CD14-positive monocyte (primary cell): ENCODE data around the gene DENND1A. TPM values are rescaled to one million over a fixed set of nuclear protein-coding genes. Genes with fewer than 3 reads are reported as not detected.

Source experiments
- DNase-seq, 3 donors: peaks; one replicate each; pipeline ENCODE4 v3.0.0-alpha.2; 2011 to 2022
- H2AFZ ChIP-seq: 2 replicates; pipeline ENCODE4 v1.6.0; 2012; ENCODE audit warnings: mild to moderate bottlenecking, low read depth, low read length, inconsistent platforms; ENCODE audit not compliant: insufficient read depth, poor library complexity, severe bottlenecking
- H3K27ac ChIP-seq, 2 donors: 1 replicate in 1 of 2; 2 replicates in 1 of 2; pipeline ENCODE4 v1.5.1; 2012 to 2013; ENCODE audit warnings: low read length in 2 of 2, control low read depth in 1 of 2, inconsistent platforms in 1 of 2, low read depth in 1 of 2, mild to moderate bottlenecking in 1 of 2
- H3K27me3 ChIP-seq, 2 donors: one replicate each; pipeline versions ENCODE4 v1.6.0 to v1.6.1; 2011 to 2013; ENCODE audit warnings: low read length in 2 of 2; ENCODE audit not compliant: control insufficient read depth in 2 of 2, insufficient read depth in 2 of 2
- H3K36me3 ChIP-seq, 2 donors: replicated peaks in 1 of 2; 1 replicate in 1 of 2; 2 replicates in 1 of 2; pipeline versions ENCODE4 v1.5.1 to v1.6.1; 2012 to 2013; ENCODE audit warnings: low read length in 2 of 2, control low read depth in 1 of 2, inconsistent platforms in 1 of 2, mild to moderate bottlenecking in 1 of 2; ENCODE audit not compliant: insufficient read depth in 2 of 2, control insufficient read depth in 1 of 2
- H3K4me1 ChIP-seq, 2 donors: 1 replicate in 1 of 2; 2 replicates in 1 of 2; pipeline versions ENCODE4 v1.5.1 to v1.6.1; 2012 to 2013; ENCODE audit warnings: low read length in 2 of 2, control low read depth in 1 of 2, inconsistent platforms in 1 of 2, mild to moderate bottlenecking in 1 of 2, moderate library complexity in 1 of 2; ENCODE audit not compliant: insufficient read depth in 2 of 2, control insufficient read depth in 1 of 2
- H3K4me2 ChIP-seq: replicated peaks from 2 replicates; pipeline ENCODE3; 2012; ENCODE audit warnings: low read length, moderate library complexity, mild to moderate bottlenecking; ENCODE audit not compliant: poor library complexity, severe bottlenecking; ENCODE audit errors: extremely low read depth
- H3K4me3 ChIP-seq, 3 experiments: fragments of 200-600 bp in 1 of 3; sonication (generic) in 1 of 3; replicated peaks in 1 of 3; 1 replicate in 2 of 3; 2 replicates in 1 of 3; pipeline ENCODE4 v1.5.1; 2011 to 2013; ENCODE audit warnings: low read length in 3 of 3, mild to moderate bottlenecking in 3 of 3, control low read depth in 2 of 3, low read depth in 2 of 3, inconsistent platforms in 1 of 3, moderate library complexity in 1 of 3
- H3K79me2 ChIP-seq: 2 replicates; pipeline ENCODE4 v1.6.0; 2012; ENCODE audit warnings: mild to moderate bottlenecking, control low read depth, inconsistent platforms, low read length, moderate library complexity; ENCODE audit not compliant: insufficient read depth
- H3K9ac ChIP-seq: 2 replicates; pipeline ENCODE4 v1.6.0; 2017; ENCODE audit warnings: low read length, mild to moderate bottlenecking; ENCODE audit not compliant: insufficient read depth, poor library complexity, severe bottlenecking
- H3K9me3 ChIP-seq, 2 donors: replicated peaks in 1 of 2; 1 replicate in 1 of 2; 2 replicates in 1 of 2; pipeline versions ENCODE4 v1.5.1 to v1.6.1; 2012 to 2013; ENCODE audit warnings: low read length in 2 of 2, control low read depth in 1 of 2; ENCODE audit not compliant: control insufficient read depth in 1 of 2, insufficient read depth in 1 of 2
- H4K20me1 ChIP-seq: 2 replicates; pipeline ENCODE4 v1.6.0; 2012; ENCODE audit warnings: mild to moderate bottlenecking, low read length, control low read depth, moderate library complexity; ENCODE audit not compliant: insufficient read depth
- H3K27ac Mint-ChIP-seq, 7 donors: one replicate each; pipeline ENCODE4 v1.8.0; 2020; ENCODE audit warnings: mild to moderate bottlenecking in 7 of 7, mixed read lengths in 7 of 7, moderate library complexity in 6 of 7, inconsistent platforms in 2 of 7
- H3K27me3 Mint-ChIP-seq, 3 donors: one replicate each; pipeline ENCODE4 v1.8.0; 2021 to 2022; ENCODE audit warnings: low read depth in 3 of 3, mild to moderate bottlenecking in 3 of 3, mixed read lengths in 3 of 3, moderate library complexity in 3 of 3, inconsistent platforms in 1 of 3
- H3K36me3 Mint-ChIP-seq, 2 donors: one replicate each; pipeline ENCODE4 v1.8.0; 2020; ENCODE audit warnings: mixed read lengths in 2 of 2, inconsistent platforms in 1 of 2, mild to moderate bottlenecking in 1 of 2
- H3K4me1 Mint-ChIP-seq: one replicate; pipeline ENCODE4 v1.8.0; 2020; ENCODE audit warnings: mild to moderate bottlenecking, mixed read lengths
- H3K4me3 Mint-ChIP-seq, 2 donors: one replicate each; pipeline ENCODE4 v1.8.0; 2020; ENCODE audit warnings: mild to moderate bottlenecking in 2 of 2, mixed read lengths in 2 of 2, moderate library complexity in 1 of 2
- H3K9me3 Mint-ChIP-seq, 7 donors: one replicate each; pipeline ENCODE4 v1.8.0; 2020 to 2022; ENCODE audit warnings: mixed read lengths in 7 of 7, mild to moderate bottlenecking in 6 of 7, moderate library complexity in 6 of 7, inconsistent platforms in 2 of 7
- whole genome bisulfite sequencing: methylation state at CpG from one replicate; pipeline ENCODE4 v1.1.5; 2013; ENCODE audit warnings: missing lambda C conversion rate; ENCODE audit not compliant: insufficient coverage; 5-methylcytosine and 5-hydroxymethylcytosine counted together
- intact Hi-C, 2 donors: fragments of 100-400 bp; cut with micrococcal nuclease; formaldehyde crosslinking; loops; one replicate each; pipeline versions ENCODE4 v1.15.0 to v1.15.1; 2023
- polyA plus RNA-seq, 3 donors: library from polyadenylated mRNA; depleted of rRNA in 1 of 3; unstranded in 2 of 3; stranded (reverse) in 1 of 3; fragments of 300-500 nt in 2 of 3; fragments of >200 nt in 1 of 3; fragmentation: Illumina TruSeq in 2 of 3; gene quantifications; 1 replicate in 2 of 3; 2 replicates in 1 of 3; pipeline ENCODE4 v1.2.3, GENCODE V29; 2012 to 2021
- TF ChIP-seq, protein P1 (sequence below): fragments of 200-600 bp; IDR thresholded peaks from one replicate; pipeline ENCODE4 v1.8.0; 2022; ENCODE audit warnings: antibody characterized with exemption, mild to moderate bottlenecking

DENND1A gene
- polyA plus RNA-seq, 3 donors: 24.8 to 73.0 (median 29.4) TPM

DNA sequence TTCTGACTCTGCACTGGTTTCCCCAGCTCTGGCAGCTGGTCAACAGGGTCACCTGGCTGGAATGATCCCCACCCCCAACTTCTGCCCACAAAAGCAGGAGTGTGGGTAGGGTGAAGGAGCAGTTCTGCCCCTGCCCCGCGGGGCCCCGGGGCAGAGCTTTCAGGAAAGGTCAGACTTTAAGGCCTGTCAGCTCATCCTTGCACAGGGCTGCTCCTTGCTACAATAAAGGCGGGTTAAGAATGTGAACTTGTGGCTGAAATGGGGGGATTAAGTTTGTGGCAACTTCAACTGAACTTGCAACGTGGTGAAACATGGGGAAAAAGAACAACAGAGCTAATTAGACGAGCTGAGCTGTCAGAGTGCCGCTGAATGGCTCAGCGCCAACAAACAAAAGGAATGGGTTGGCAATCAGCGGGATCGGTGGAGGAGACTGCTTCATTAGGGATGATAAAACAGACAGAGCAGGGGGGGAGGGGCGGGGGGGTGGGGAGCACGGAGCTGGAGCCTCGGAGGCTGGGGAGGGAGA lies 523.2 kb downstream of the DENND1A start:
- H3K9me3 Mint-ChIP-seq: no peaks in the 10 kb centered on the region
- H3K4me3 ChIP-seq: no peak overlapping the region
- no peaks in the 10 kb centered on the region for H3K4me1 Mint-ChIP-seq
- H3K4me3 Mint-ChIP-seq: no peak overlapping the region
- no peak overlapping the region for H3K27ac ChIP-seq
- H3K27me3 Mint-ChIP-seq: peaks cover 0 to 2% (median 0%) of the 10 kb centered on the region in 3 donors
- TF ChIP-seq, protein P1, sequence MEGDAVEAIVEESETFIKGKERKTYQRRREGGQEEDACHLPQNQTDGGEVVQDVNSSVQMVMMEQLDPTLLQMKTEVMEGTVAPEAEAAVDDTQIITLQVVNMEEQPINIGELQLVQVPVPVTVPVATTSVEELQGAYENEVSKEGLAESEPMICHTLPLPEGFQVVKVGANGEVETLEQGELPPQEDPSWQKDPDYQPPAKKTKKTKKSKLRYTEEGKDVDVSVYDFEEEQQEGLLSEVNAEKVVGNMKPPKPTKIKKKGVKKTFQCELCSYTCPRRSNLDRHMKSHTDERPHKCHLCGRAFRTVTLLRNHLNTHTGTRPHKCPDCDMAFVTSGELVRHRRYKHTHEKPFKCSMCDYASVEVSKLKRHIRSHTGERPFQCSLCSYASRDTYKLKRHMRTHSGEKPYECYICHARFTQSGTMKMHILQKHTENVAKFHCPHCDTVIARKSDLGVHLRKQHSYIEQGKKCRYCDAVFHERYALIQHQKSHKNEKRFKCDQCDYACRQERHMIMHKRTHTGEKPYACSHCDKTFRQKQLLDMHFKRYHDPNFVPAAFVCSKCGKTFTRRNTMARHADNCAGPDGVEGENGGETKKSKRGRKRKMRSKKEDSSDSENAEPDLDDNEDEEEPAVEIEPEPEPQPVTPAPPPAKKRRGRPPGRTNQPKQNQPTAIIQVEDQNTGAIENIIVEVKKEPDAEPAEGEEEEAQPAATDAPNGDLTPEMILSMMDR: no peak
- no peaks in the 10 kb centered on the region for H3K27me3 ChIP-seq
- no peak overlapping the region for H3K9ac ChIP-seq
- no peak for DNase-seq
- peaks cover 26% of the 10 kb centered on the region for H4K20me1 ChIP-seq
- H3K27ac Mint-ChIP-seq: peak overlapping the region in 2 of 7 donors; percentile 22 to 60
- WGBS: 93% methylated on average over 7 of the region's 13 CpGs
- peaks cover 51 to 72% of the 10 kb centered on the region in 2 donors for H3K36me3 Mint-ChIP-seq
- intact Hi-C loops: no loop called here
- H3K4me1 ChIP-seq: no peaks in the 10 kb centered on the region
- H2AFZ ChIP-seq: no peak overlapping the region
- H3K9me3 ChIP-seq: no peaks in the 10 kb centered on the region
- peaks cover 45 to 77% of the 10 kb centered on the region in 2 donors for H3K36me3 ChIP-seq
- no peaks in the 10 kb centered on the region for H3K79me2 ChIP-seq
- no peak overlapping the region for H3K4me2 ChIP-seq

DNA sequence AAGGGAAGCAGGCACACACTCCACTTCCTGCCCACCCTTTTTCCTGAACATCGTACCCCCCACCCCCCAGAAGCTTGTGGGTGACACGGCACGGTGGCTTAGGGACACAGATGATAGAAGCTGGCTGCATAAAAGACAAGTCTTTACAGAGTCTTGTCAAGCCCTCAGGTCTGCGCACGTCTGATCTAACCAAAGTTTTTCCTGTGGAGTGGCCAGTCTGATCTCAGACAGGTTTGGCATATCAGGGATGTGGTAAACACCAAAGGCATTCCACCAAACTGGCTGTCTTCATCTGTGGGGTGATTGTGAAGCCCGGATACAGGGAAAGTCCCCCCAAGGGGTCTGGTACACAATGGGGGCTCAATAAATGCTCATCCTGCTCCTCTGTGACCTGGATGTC lies 523.9 kb downstream of the DENND1A start:
- TF ChIP-seq, protein P1: no peak
- Histone ChIP-seq H3K4me1 (no peaks in the 10 kb centered on the region), H3K79me2 (no peaks in the 10 kb centered on the region), H3K9ac (no peak overlapping the region), H3K27me3 (no peaks in the 10 kb centered on the region), H2AFZ (no peak overlapping the region), H3K9me3 (no peaks in the 10 kb centered on the region), H3K4me3 (no peak overlapping the region), H3K27ac (no peak overlapping the region), H3K36me3 (peaks cover 46 to 77% of the 10 kb centered on the region in 2 donors), H3K4me2 (no peak overlapping the region), H4K20me1 (peaks cover 31% of the 10 kb centered on the region)
- no peaks in the 10 kb centered on the region for H3K4me1 Mint-ChIP-seq
- H3K36me3 Mint-ChIP-seq: peaks cover 52 to 72% of the 10 kb centered on the region in 2 donors
- DNase-seq: no peak
- peaks cover 0 to 2% (median 0%) of the 10 kb centered on the region in 3 donors for H3K27me3 Mint-ChIP-seq
- H3K27ac Mint-ChIP-seq: peak overlapping the region in 1 of 7 donors; percentile 50
- no peaks in the 10 kb centered on the region for H3K9me3 Mint-ChIP-seq
- no peak overlapping the region for H3K4me3 Mint-ChIP-seq
- WGBS: 94% methylated on average over 3 of the region's 6 CpGs
- intact Hi-C loops: no loop called here
